ENCODE results near the gene ARL5B.

Gene ARL5B

GRCh38 chr10:18658271-18659124 is 733 bp upstream of the ARL5B start:
- DNase-seq (ENCODE audit: low spot score) = no peak

- DNase-seq (ENCODE audit: low spot score) = peak; percentile 26
These were observed 746 bp downstream of the ARL5B start for GRCh38 chr10:18659819-18660535.

GRCh38 chr10:18660816-18661431 is 1.7 kb downstream of the ARL5B start:
- DNase-seq (ENCODE audit: low spot score) = no peak

- DNase-seq (ENCODE audit: low spot score) = no peak
These were observed 5.7 kb downstream of the ARL5B start for GRCh38 chr10:18664841-18665478.

- no peak for DNase-seq (ENCODE audit: low spot score)
These were observed 6.8 kb downstream of the ARL5B start for GRCh38 chr10:18665815-18666558.

- DNase-seq (ENCODE audit: low spot score) = no peak
These were observed 7.6 kb downstream of the ARL5B start for GRCh38 chr10:18666810-18667209.

GRCh38 chr10:18668026-18668425 is 8.8 kb downstream of the ARL5B start:
- DNase-seq (ENCODE audit: low spot score) = no peak

- DNase-seq (ENCODE audit: low spot score) = no peak
These were observed 16.0 kb downstream of the ARL5B start for GRCh38 chr10:18675086-18675801.

GRCh38 chr10:18680754-18681153 is 21.5 kb downstream of the ARL5B start:
- no peak for DNase-seq (ENCODE audit: low spot score)

GRCh38 chr10:18681366-18681765 is 22.1 kb downstream of the ARL5B start:
- no peak for DNase-seq (ENCODE audit: low spot score)

GRCh38 chr10:18681971-18682411 is 22.8 kb downstream of the ARL5B start:
- no peak for DNase-seq (ENCODE audit: low spot score)

- no peak for DNase-seq (ENCODE audit: low spot score)
These were observed 24.2 kb downstream of the ARL5B start for GRCh38 chr10:18683427-18683826.

- no peak for DNase-seq (ENCODE audit: low spot score)
These were observed 25.2 kb downstream of the ARL5B start for GRCh38 chr10:18684416-18684815.

- DNase-seq (ENCODE audit: low spot score) = no peak
These were observed 25.7 kb downstream of the ARL5B start for GRCh38 chr10:18684953-18685352.

GRCh38 chr10:18685555-18685954 is 26.3 kb downstream of the ARL5B start:
- no peak for DNase-seq (ENCODE audit: low spot score)

GRCh38 chr10:18687195-18687594 is 28.0 kb downstream of the ARL5B start:
- DNase-seq (ENCODE audit: low spot score) = no peak

- DNase-seq (ENCODE audit: low spot score) = no peak
These were observed 28.5 kb downstream of the ARL5B start for GRCh38 chr10:18687706-18688105.

- DNase-seq (ENCODE audit: low spot score) = no peak
These were observed 30.3 kb downstream of the ARL5B start for GRCh38 chr10:18689498-18689897.

GRCh38 chr10:18690541-18690940 is 31.3 kb downstream of the ARL5B start:
- DNase-seq (ENCODE audit: low spot score) = no peak

GRCh38 chr10:18699849-18700840 is 40.9 kb downstream of the ARL5B start:
- no peak for DNase-seq (ENCODE audit: low spot score)
